ENCODE data around the gene SLC35B3.

Gene SLC35B3

DNA sequence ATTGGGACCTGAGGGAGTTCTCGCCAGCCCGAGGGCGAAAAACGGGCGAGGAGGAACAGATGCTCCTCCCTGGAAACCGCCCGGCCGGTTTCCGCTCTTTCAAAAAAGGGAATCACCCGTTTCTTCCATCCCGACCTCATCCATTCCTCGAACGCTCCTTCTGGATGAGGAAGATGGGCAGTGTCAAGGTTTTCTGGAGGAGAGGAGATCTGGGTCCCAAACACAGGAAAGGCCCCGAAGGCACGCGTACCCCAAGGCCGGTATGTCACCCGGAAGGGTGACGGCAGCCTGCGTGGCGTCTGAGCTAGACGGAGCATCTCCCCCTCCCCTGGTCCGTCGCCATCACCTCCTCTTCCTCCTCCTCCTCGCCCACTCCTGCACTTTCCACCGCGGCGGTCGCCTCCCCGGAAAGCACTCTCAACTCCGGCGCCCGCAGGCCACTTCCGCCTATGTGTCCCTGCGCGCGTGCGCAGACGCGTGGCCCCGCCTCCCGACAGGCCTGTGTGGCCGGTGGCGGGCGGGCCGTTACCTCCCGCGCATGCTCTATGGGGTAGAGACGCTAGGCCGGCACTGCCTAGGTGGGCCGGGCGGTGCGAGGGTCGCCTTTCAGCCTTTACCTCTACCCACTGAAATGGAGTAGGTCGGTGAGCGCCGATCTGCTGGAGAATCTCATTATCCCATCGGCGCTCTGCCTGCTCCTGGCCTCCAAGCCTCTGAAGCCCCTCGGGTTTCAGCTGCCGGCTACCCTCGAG is at the start of gene SLC35B3:
Gene SLC35B3, minus strand, starts transcription at position 453 of the 752 bp plus-strand sequence.
- TF ChIP-seq, protein P1, sequence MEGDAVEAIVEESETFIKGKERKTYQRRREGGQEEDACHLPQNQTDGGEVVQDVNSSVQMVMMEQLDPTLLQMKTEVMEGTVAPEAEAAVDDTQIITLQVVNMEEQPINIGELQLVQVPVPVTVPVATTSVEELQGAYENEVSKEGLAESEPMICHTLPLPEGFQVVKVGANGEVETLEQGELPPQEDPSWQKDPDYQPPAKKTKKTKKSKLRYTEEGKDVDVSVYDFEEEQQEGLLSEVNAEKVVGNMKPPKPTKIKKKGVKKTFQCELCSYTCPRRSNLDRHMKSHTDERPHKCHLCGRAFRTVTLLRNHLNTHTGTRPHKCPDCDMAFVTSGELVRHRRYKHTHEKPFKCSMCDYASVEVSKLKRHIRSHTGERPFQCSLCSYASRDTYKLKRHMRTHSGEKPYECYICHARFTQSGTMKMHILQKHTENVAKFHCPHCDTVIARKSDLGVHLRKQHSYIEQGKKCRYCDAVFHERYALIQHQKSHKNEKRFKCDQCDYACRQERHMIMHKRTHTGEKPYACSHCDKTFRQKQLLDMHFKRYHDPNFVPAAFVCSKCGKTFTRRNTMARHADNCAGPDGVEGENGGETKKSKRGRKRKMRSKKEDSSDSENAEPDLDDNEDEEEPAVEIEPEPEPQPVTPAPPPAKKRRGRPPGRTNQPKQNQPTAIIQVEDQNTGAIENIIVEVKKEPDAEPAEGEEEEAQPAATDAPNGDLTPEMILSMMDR (IDR thresholded peaks at IDR 0.05; ENCODE audit: low read depth, low read length) = no peak
- peak within 1 kb of the TSS; percentile 95 for H3K4me3 ChIP-seq (ENCODE audit: low read depth, low read length)
- in situ Hi-C loops (cut with HindIII; ENCODE audit: low sequenced_read_pairs) = no loop called here
- DNase-seq (ENCODE audit: low read depth, low spot score) = peak; percentile 92

DNA sequence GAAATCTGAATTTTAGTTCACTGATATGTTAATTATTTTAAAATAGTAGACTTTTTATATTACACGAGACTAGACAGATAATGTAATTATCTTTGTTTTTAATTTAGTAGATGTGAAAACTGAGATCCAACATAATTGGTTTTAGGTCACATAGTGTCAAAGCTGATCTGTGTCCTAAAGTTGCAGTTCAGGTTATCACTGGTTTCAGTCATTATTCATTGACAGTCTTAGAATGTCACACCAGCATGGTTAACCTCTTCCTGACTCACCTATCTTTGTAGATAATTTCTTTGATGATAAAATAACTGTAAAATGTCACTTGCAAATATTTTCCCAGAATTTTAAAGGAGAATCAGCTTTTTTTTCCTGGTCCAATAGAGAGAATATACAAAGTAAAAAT is 48.3 kb upstream of the SLC35B3 start:
- in situ Hi-C loops (cut with HindIII; ENCODE audit: low sequenced_read_pairs) = no loop called here
- no peak overlapping the region for H3K4me3 ChIP-seq (ENCODE audit: low read depth, low read length)
- DNase-seq (ENCODE audit: low read depth, low spot score) = no peak
- TF ChIP-seq, protein P1 (IDR thresholded peaks at IDR 0.05; ENCODE audit: low read depth, low read length) = no peak

DNA sequence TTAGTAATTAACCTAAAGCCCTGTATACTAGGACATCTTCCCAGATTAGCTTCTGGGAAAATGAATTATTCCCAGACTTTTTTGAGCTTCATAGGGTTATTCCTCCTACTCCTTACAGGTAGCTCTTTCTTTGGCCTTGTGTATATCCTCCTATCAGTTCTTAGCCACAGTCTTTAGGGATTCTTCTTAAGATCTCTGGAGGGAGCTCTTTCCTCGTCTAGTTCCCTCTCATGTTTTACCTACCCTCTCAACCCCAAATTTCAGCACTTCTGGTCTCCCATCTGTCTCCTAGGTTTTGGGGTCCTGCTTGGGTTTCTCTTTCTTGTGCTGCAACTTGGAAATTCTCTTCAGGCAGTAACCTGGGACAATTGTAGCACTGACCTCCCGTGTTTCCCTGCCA is 46.4 kb upstream of the SLC35B3 start:
- TF ChIP-seq, protein P1 (IDR thresholded peaks at IDR 0.05; ENCODE audit: low read depth, low read length) = peak; percentile 15
- in situ Hi-C loops (cut with HindIII; ENCODE audit: low sequenced_read_pairs) = no loop called here
- no peak for DNase-seq (ENCODE audit: low read depth, low spot score)
- no peak overlapping the region for H3K4me3 ChIP-seq (ENCODE audit: low read depth, low read length)

DNA sequence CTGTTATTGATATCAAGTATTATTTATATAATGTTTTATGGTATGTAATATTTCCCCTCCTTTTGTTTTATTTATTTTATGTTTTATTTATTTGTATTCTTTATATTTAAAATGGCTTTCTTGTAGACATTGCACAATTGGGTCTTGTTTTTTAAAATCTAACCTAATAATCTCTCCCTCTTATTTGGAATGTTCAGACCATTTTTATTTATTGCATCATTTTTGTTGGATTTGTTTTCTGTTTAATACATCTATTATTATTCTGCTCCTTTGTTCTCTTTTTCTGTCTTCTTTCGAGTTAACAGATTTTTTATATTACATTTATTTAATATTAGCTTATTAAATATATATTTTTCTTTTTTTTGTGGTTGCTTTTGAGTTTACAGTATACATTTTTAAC is 43.1 kb upstream of the SLC35B3 start:
- no peak overlapping the region for H3K4me3 ChIP-seq (ENCODE audit: low read depth, low read length)
- DNase-seq (ENCODE audit: low read depth, low spot score) = no peak
- TF ChIP-seq, protein P1 (IDR thresholded peaks at IDR 0.05; ENCODE audit: low read depth, low read length) = no peak
- in situ Hi-C loops (cut with HindIII; ENCODE audit: low sequenced_read_pairs) = no loop called here

DNA sequence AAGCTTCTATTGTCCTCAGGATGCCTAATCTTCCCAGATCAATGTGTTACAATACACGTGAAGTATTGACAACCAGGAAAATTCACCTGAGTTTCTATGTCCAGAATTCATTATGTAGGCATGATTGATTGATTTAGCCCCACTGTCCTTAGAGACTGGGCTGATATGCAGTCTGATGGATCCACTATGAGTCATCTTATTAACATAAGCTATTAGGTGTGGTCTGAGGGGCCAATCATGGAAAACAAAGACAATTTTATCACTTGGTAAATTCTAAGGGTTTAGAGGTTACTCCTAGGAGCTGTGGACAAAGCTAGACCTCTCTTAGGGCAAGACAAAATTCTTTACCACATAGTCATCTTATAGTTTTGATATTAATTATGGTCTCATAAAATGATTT is 41.3 kb upstream of the SLC35B3 start:
- in situ Hi-C loops (cut with HindIII; ENCODE audit: low sequenced_read_pairs) = no loop called here
- TF ChIP-seq, protein P1 (IDR thresholded peaks at IDR 0.05; ENCODE audit: low read depth, low read length) = no peak
- no peak for DNase-seq (ENCODE audit: low read depth, low spot score)
- H3K4me3 ChIP-seq (ENCODE audit: low read depth, low read length) = no peak overlapping the region

DNA sequence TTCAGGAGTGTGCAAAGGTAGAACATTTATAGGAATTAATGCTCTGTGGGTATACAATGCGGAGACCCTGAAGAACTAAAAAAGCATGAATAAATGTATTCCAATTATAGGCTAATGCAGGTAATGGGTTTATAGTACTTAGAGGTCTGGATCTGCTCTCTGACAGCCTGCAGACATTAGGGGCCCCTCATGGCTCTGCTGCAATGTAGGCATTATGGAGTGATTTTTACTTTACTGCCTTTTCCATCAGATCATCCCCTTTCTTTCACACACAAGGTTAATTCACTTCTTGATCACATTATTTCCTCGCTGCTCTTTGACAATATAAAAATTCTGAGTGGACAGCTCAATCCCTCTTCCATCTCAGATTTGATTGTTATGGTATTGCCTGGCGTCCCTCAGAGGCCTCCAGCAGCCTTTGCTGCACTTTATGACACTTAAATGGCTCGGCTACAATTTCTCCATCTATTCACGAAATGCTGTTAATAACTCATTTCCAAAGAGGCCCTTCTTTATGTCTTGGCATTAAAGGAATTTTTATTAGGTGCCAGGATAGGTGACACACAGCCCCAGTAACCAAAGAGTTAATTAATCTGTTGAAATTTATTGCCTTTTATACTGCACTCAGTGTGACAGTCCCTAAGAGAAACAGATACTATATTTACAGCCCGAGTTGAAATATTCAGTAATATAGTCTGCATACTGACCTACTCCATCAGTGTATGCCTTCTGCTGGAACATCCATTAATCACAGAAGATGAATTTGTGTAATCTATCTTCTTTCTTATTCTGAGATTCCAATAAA is 33.4 kb upstream of the SLC35B3 start:
- TF ChIP-seq, protein P1 (IDR thresholded peaks at IDR 0.05; ENCODE audit: low read depth, low read length) = no peak
- no peak overlapping the region for H3K4me3 ChIP-seq (ENCODE audit: low read depth, low read length)
- DNase-seq (ENCODE audit: low read depth, low spot score) = no peak
- in situ Hi-C loops (cut with HindIII; ENCODE audit: low sequenced_read_pairs) = no loop called here
